Measurements from ENCODE around the gene SYNPR. TPM values are rescaled to one million over a fixed set of nuclear protein-coding genes. Genes with fewer than 3 reads are reported as not detected.

The SYNPR gene
- total RNA-seq, 6 experiments from 2014 or later = not detected

GRCh38 chr3:63519426-63519825, 241.3 kb downstream of the SYNPR start:
- no peaks in the 10 kb centered on the region for H3K9me3 ChIP-seq
- H3K4me1 ChIP-seq = no peaks in the 10 kb centered on the region
- WGBS (ENCODE audit: insufficient coverage, low coverage, low lambda C conversion rate, missing lambda C conversion rate) = 45% methylated on average over 3 of the region's 3 CpGs
- no peak overlapping the region for H3K27ac ChIP-seq
- intact Hi-C loops (cut with DNase I) = no loop called here
- TF ChIP-seq POLR2A (IDR thresholded peaks at IDR 0.05) (no peak), CTCF (IDR thresholded peaks at IDR 0.05) (no peak)
- DNase-seq (no peak), ATAC-seq (no peak)
- H3K36me3 ChIP-seq = no peaks in the 10 kb centered on the region
- H3K4me3 ChIP-seq = no peak overlapping the region
- H3K27me3 ChIP-seq = no peaks in the 10 kb centered on the region

- H3K36me3 ChIP-seq = no peaks in the 10 kb centered on the region
- DNase-seq = no peak
- 33% methylated on average over 1 of the region's 1 CpG for WGBS (ENCODE audit: insufficient coverage, low coverage, low lambda C conversion rate, missing lambda C conversion rate)
- H3K4me3 ChIP-seq = no peak overlapping the region
- no peak for ATAC-seq
- no peak overlapping the region for H3K27ac ChIP-seq
- intact Hi-C loops (cut with DNase I) = no loop called here
- no peaks in the 10 kb centered on the region for H3K4me1 ChIP-seq
- TF ChIP-seq CTCF (IDR thresholded peaks at IDR 0.05) (no peak), POLR2A (IDR thresholded peaks at IDR 0.05) (no peak)
- H3K27me3 ChIP-seq = no peaks in the 10 kb centered on the region
- no peaks in the 10 kb centered on the region for H3K9me3 ChIP-seq
These were observed 243.5 kb downstream of the SYNPR start for GRCh38 chr3:63521657-63522056.

GRCh38 chr3:63523100-63523499, 245.0 kb downstream of the SYNPR start:
- TF ChIP-seq POLR2A (IDR thresholded peaks at IDR 0.05) = no peak
- TF ChIP-seq CTCF (IDR thresholded peaks at IDR 0.05) = no peak
- H3K4me1 ChIP-seq = no peaks in the 10 kb centered on the region
- no peak overlapping the region for H3K4me3 ChIP-seq
- no peak overlapping the region for H3K27ac ChIP-seq
- intact Hi-C loops (cut with DNase I) = no loop called here
- ATAC-seq (no peak), DNase-seq (no peak)
- 42% methylated on average over 5 of the region's 5 CpGs for WGBS (ENCODE audit: insufficient coverage, low coverage, low lambda C conversion rate, missing lambda C conversion rate)
- no peaks in the 10 kb centered on the region for H3K9me3 ChIP-seq
- no peaks in the 10 kb centered on the region for H3K27me3 ChIP-seq
- H3K36me3 ChIP-seq = no peaks in the 10 kb centered on the region

- Histone ChIP-seq H3K36me3 (no peaks in the 10 kb centered on the region), H3K9me3 (no peaks in the 10 kb centered on the region), H3K27ac (no peak overlapping the region), H3K4me3 (no peak overlapping the region), H3K4me1 (no peaks in the 10 kb centered on the region), H3K27me3 (no peaks in the 10 kb centered on the region)
- 52% methylated on average over 4 of the region's 4 CpGs for whole genome bisulfite sequencing (ENCODE audit: insufficient coverage, low coverage, low lambda C conversion rate, missing lambda C conversion rate)
- DNase-seq (no peak), ATAC-seq (no peak)
- TF ChIP-seq POLR2A (IDR thresholded peaks at IDR 0.05) (no peak), CTCF (IDR thresholded peaks at IDR 0.05) (no peak)
- intact Hi-C loops (cut with DNase I) = no loop called here
These were observed 250.4 kb downstream of the SYNPR start for GRCh38 chr3:63528325-63529000.

All from right lobe of liver (tissue), 6 donors.